Activated effector memory CD4-positive, alpha-beta T cell treated with Interleukin-2 at 50 U/mL for 16 hours (primary cell): ENCODE measurements around the gene NMRK1.

ENCODE experiments used
- DNase-seq: peaks from one replicate; pipeline ENCODE4 v3.0.0-alpha.2; 2020

Gene NMRK1

DNA sequence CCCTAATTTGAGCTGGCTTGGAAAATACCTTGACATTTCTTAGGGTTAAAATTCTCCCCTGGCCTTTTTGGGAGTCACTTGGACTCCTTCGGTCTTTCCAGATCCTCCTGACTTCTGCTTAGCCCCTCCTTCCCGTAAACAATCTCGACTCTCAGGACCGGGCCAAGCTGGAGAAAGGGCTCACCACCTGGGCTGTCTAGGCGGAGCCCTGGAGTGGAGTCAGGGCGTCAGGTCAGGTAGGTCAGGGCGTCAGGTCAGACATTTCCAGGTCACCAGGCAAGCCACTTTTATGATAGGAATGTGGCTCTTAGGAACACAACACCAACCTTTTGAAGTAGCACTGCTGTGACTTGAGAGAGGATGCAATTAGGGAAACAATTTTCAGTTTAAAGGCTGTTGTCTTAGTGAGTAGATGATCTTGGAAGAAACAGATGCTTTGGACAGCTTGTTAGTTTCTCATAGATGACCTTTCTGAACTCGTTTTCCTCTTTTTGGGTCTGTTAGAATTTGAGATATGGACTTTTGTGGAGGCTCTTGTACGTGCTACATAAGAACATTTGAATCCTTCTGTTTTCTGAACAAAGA, 13.1 kb upstream of the NMRK1 start:
- DNase-seq = no peak

DNA sequence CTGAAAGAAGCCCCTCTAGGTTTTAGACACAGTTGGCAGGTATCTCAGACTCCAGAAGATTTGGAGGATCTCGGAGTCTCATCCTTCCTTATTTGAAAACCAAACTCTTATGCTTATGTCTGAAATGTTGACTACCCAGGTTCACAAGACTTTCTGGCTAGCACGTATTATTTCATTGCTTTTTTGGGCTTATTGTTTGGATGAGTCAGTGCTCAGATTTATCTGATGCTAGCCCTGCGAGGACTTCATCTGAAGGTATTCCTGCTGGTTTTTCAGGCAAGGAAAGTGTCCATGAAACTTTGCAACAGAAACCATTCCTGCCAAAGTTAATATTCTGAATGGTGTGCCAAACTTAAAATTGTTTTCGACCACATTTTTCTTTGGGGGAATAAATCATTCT, 8.8 kb upstream of the NMRK1 start:
- no peak for DNase-seq

DNA sequence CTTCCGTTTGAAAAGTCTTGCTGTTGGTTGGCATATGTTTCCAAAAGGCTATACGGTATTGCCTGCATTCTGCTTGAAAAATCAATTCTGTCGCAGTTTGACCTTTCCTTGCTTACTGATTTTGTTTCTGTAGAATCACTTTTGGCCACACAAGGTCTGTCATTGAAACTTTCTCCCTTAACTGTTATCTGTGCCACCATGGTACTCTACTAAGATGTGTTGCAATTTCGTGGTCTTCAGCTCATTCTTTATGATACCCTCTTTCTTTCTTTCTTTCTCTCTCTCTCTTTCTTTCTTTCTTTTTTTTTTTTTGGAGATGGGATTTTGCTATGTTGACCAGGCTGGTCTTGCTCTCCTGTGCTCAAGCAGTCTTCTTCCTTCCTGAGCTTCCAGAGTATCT, 4.8 kb upstream of the NMRK1 start:
- DNase-seq = no peak

DNA sequence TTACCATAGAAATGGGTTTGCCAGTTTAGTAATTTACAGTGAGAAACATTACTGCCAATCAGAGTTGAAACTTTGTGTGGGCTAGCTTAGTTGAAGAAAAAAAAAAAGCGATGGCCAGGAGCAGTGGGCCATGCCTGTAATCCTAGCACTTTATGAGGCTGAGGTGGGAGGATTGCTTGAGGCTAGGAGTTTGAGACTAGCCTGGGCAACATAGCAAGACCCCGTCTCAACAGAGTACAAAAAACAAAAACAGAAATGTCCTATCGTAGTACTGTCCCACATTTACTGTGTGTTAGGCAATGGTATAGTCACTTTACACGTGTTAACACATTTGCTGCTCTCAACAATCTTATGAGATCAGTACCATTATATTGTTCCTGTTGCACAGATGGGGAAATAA, 2.6 kb upstream of the NMRK1 start:
- no peak for DNase-seq

DNA sequence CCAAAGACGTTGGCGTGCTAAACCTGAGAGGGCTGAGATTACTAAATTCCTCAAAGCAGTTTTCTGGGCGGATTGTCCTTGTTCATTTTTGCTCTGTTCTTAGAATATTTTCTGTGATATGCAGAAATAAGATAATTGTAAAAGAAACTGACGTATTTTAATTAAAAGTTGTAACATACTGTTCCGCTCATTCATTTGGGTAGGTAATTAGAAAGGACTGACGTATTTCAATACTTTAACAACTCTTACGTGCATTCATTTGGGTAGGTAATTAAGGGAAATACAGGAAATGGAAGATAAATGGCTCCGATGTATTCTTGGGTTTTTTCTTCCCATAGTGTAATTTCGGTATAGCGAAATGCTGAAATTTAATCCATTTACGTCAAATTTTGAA, 1.4 kb upstream of the NMRK1 start:
- no peak for DNase-seq

DNA sequence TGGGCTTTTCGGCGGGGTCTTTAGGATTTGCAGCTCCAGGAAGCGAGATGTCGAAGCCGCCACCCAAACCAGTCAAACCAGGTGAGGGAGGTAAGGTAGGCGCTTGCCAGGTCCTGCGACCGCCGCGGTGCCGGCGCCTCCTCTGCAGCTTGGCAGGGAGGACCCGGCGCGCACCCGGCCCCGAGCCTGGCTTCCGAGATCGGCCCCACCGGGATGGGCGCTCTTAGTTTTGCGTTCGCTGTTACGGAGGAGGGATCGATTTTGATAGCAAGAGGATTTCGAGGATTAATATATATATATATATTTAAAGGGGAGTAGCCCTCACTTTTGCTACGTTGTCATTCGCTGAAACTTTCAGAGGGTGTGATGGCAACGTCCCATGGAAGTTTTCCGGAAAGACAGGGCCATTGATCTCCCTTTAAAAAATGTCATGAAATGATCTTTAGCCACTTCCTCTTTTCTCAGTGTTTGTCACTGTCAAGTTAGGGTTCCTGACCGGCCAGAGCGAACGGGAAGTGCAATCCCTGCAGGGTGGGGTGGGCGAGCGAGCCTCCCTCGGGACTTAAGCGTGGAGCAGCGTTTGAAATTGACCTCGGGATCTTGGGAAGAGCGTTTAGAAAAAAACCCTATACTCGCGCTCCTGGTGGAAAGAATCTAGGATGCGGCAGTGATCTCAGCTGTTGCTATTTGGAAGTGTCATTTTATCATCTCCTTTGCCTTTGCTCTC, 854 bp upstream of the NMRK1 start:
- peak; percentile 9 for DNase-seq

DNA sequence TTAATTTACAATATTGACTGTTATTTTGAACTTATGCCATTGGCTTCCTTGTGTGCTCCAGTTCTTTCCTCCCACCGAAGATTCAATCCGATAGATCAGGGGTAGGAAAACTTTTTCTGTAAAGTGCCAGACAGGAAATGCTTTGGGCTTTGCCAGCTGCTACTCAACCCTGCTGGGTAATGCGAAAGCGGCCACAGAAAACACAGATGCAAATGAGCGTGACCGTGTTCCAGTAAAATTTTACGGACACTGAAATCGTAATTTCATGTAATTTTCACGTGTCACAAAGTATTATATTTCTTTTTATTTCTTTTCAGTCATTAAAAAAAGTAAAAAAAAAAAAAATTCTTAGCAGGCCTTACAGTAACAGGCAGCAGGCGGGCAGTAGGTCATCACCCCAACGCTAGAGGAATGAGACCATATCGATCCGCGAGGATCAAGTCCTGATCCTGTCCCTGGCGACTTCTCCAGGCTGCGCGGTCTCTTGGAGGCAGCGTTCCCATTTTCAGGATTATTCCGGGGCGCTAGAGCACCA, 599 bp downstream of the NMRK1 start:
- DNase-seq = peak; percentile 28

DNA sequence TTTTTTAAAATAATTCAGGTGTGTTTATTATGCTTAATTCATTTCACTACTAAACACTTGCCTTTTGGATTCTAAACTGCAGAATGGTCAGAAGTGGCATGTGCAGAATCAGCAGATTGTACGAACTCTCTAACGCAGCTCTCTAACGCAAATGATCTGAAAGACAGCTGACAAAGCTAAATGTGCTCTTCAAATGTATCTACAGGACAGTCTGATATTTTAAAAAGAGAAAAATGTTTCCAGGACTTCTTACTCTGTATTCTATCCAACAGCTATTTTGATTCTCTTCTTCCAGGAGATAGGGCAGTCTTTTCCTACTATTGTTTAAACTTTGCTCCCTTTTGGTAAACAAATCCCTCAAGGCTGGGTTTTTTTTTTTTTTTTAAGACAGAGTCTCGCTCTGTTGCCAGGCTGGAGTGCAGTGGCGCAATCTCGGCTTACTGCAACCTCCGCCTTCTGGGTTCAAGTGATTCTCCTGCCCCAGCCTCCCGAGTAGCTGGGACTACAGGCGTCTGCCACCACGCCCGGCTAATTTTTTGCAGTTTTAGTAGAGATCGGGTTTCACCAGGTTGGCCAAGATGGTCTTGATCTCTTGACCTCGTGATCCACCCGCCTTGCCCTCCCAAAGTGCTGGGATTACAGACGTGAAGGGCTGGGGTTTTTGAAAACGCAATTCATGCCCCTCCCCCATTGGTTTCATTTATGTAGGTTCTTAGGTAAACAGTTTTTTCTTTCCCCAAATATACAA, 1.2 kb downstream of the NMRK1 start:
- no peak for DNase-seq

DNA sequence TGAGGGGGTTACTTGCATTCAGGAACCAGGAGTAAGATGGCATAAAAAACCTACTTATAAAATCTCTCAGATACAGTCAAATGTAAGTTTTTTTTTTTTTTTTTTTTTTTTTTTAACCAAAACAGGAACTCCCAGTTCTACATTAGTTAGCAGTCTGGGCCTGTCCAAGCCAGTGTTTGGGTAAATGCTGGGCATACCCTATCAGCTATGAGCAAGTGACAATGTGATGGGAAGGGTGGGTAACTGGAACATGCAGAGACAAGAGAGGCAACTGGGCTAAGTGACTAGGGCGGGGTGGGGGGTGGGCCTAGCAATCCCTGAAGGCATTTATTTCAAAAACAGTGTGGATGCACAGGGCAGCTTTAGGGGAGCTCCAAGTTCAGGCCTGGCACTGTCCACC, 2.3 kb downstream of the NMRK1 start:
- DNase-seq = no peak

DNA sequence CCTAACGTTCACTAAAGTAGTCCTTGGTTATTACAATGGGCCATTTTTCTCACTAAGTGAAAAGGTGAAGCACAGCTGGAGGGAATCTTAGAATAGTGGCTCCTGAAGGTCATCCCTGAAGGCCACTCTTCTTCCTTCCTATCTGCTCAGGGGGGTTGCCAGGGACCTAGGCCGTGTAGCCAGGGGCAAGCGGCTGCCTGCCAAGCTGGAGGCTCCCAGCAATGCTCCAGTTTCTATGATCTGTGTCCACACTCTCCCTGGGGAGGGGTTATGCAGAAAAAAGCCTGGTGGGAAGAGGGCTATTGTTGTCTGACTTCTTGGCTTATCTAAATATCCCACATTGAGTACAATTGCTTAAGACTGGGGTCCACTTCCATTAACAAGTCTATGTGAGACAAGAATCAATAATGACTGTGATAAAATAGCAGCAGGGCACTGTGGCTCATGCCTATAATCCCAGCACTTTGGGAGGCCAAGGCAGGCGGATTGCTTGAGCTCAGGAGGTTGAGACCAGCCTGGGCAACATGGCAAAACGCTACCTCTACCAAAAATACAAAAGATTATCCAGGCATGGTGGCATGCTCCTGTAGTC, 3.8 kb downstream of the NMRK1 start:
- no peak for DNase-seq

DNA sequence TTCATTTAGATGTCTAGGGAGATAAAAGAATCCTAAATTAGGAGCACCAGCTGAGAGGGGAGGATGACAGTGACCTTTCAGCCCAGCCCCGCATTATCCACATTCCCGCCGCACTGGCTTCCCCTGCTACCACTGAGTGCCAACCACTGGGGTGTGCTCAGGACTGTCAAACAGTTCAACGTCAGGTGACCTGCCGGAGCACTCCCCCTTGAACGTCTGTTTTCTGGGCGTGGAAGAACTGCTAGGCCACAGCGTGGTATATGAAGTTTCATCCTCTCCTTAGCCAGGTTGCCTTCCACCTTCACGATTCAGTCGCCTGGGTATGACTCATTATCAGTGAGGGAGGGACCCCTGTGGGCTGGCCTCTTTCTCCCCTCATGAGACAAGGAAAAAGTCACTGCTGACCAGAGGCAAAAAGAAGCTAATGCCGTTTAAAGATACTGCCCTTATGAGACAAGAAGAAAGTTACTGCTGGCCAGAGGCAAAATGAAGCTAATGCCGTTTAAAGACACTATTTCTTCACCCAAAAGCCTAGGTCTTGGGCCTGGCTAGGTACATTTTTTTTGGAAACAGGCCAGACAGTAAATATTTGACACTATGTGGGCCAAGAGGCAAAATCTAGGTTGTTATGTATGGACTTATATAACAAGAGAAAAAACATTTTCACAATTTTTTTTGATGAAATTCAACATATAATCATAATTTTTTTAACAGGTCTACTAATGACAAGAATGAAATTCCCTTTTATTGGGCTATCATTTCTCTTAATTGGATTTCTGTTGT, 4.6 kb downstream of the NMRK1 start:
- peak; percentile 21 for DNase-seq

DNA sequence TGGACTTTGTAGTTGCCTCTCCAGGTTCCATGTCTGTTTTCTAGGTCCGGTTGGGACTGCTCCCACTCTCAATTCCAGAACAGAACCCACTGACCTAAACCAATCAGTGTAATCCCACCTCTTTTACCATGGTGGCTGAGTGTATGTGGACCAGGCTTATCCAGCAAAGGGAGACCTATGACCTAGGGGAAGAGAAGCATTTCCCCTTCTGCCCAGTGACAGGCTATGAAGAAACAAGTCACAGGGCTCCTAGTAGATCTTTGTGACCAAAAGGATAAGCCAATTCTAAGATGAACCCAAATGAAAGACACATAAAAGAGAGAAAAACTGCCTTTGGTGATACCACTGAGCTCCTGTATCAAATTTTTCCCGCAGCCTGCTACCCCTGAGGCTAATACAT, 6.3 kb downstream of the NMRK1 start:
- DNase-seq = no peak

DNA sequence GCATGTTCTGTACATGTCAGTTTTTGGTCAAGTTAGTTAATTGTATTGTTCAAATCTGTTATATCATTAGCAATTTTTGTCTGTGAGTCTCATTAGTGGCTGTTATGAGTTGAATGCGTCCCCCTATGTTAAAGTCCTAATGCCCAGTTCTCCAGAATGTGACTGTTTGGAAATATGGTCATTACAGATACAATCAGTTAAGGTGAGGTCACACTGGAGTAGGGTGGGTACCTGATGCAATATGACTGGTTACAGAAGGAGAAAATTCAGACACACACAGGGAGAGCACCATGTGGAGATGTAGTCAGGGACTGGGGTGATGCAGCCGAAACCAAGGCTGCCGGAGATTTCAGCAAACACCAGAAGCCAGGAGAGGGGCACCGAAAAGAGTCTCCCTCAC, 15.1 kb downstream of the NMRK1 start:
- DNase-seq = no peak

DNA sequence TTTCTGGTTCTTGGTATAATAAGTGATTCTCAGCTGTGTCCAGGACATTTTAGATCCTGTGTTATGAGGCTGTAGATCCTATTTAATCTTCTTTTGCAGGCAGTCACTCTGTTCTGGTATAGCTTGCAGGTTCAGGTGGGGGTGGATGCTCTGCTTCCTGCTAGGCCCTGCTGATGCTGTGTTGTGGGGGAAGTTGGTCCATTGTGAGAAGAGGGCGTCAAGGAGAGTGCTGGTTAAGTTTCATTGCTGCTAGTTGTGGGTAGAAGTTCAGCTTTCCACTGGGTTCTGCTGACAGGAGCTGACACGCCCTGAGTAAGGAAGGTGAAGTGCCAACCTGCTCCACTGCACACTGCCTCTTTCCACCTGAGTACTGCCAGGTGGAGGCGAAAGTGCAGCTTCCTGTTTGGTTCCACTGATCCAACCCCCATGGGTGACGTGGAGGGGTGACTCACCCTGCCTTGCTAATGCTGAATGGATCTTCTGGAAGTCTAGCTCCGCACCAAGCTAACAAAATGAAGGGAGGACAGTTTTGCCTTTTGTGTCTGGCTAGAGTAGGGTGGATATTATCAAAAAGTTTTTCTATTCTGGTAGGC, 16.3 kb downstream of the NMRK1 start:
- DNase-seq = peak; percentile 49

DNA sequence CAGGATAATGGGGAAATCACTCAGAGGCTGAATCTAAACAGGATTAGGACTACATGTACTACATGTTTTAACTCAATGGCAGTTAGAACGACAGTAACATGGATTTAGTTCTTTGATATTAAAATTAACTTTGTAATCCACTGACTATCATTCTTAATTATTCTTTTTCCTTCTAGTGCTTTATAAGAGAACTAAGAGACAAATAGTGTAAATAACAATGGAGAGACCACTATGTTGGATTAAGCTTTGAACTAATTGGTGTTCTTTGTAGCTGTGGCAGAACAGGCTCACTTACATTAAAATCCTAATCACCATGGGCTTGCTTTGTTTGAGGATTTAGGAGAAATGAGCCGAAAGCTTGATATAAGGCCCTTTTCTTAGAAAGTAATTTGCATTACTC, 18.8 kb downstream of the NMRK1 start:
- DNase-seq = no peak

DNA sequence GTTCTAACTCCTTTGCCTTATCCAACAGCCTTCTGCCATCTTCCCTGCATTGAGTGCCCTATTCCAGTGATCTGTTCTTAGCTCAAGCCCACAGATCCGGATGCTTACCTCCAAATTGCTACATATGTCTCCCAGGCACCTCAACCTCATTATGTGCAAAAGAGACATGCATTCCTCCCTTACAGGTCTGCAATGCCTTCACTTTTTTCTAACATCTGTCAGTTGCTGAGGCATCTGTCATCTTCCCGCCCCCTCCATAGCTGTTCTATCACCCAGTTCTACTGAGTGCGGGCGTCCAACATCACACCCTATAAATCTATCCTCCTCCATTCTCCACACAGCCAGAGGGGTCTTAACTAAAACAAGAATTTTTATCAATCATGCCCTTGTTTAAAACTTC, 20.1 kb downstream of the NMRK1 start:
- no peak for DNase-seq

DNA sequence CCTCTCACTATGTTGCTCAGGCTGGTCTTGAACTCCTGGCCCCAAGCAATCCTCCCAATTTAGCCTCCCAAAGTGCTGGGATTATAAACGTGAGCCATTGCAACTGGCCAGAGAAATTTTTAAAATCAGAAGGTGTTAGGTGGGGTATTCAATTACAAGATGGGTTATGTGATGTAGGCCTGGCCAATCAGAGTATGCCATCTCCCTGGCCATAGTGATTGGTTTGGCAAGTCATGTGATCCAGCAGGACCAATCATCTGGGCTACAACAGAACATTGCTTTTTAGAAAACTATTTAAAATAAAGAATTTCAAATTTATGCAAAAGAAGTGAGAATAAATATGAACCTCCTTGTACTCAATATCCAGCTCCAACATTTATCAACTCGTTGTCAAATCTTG, 22.4 kb downstream of the NMRK1 start:
- no peak for DNase-seq

DNA sequence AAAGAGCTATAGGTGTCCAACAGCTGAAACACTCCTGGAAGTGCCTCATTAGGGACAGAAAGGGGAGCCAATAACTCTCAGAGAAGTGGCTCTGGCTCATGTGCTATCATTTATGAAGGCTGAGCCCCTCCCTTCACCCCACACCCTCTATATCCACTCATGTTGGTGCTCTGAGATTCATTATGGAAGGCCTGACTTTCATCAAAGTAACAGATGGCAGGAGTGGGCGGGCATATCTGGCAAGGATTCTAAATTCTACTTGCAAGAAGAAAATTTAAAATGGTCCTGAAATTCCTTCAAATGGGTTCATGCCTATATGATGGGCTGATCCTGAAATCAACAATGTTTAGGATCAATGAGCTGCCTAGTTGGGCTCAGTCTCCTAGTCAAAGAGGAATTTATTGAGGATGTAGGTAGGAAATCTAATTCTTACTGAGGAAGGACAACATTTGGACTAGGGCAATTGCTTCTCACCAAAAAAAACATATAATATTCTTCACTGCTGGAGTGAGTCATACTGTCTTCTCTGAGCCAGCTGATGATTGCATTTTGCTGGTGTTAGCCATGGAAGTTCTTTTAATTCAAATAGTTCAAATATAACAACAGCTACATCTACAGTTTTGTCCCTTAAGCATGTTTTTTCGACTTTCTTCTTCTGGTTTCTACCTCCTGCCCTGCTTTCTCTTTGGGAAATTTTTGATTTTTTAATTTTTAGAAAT, 23.5 kb downstream of the NMRK1 start:
- DNase-seq = no peak

DNA sequence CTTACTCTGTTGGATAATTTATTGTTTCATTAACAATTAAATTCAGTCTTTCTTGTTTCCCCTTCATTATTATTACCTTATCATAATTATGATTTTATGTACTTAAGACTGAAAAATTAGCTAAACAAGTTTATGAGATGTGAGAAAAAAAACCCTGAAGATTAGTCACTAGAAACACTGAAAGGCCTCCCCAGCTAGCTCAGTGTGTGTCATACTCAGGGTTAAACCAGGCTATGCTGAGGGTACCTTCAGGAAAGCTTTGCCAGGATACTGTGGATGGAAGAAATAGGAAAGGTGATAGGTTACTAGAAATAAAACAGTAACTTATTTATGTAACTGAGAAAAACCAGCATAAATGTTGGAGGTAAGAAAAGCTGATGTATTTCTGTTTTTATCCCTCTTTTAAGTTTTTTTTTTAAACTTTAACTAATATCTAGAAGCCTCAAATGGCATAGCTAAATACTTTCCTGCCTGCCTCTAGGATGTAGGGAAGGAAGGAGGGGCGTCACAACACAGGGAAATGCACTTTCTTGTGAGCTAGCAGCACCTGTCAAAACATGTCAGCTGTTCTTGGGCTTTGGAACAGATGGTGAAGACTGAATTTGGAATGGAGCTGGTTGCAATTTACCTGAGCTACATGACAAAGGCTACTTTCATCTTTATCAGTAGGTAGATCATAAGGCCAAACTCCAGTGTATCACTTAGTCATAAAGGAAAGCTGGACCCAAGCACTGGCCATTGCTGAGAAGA, 24.2 kb downstream of the NMRK1 start:
- DNase-seq = no peak

DNA sequence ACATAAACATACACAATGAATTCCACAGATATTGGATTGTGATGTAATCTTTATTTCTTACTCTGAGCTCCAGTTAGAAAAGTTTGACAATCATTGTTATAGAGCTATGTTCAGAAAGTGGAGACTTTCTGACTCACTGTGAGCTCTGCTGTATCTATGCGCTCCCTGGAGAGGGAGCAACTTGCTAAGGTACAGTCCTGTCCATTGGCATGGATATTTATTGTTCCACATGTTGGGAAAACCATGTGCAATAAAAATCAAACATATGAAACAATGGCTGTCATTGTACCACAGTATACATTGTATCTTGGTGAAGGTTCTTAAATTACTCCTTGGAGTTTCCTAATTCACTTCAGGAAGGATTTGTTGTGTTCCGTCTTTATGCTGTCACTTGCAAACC, 26.8 kb downstream of the NMRK1 start:
- DNase-seq = no peak

DNA sequence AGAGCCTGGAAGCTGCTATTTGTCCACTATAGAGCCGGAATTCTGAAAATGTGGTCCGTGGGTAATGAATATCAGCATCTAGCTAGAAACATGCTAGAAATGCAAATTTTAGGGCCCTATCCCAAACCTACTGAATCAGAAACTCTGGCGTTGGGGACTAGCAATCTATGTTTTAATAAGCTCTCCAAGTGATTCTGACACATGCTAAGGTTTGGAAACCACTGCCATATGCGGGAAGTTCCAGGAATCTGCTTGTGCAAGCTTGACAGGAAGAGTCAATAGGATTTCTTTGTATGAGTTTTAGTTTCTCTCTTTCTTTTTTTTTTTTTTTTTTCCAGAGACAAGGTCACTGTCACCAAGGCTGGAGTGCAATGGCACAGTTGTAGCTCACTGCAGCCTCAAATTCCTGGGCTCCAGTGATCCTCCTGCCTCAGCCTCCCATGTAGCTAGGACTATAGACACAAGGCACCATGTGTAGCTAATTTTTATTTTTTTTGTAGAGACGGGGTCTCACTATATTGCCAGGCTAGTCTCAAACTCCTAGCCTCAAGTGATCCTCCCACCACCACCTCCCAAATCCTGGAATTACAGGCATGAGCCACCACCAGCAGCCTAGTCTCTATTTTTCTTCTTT, 33.5 kb downstream of the NMRK1 start:
- DNase-seq = no peak
